HG03095 (cell line): Measurements from ENCODE around the gene RAN.
"Not testable (repeated sequence)": the region's sequence is repeated elsewhere in the genome, so short reads cannot be mapped to it uniquely, and the experiment has no call there.

Experiments used
- ATAC-seq: cut with Tn5 transposase; IDR thresholded peaks from one replicate; pipeline ENCODE4 v1.9.1; 2021; ENCODE audit warnings: moderate library complexity; ENCODE audit not compliant: unreplicated experiment

RAN gene

DNA sequence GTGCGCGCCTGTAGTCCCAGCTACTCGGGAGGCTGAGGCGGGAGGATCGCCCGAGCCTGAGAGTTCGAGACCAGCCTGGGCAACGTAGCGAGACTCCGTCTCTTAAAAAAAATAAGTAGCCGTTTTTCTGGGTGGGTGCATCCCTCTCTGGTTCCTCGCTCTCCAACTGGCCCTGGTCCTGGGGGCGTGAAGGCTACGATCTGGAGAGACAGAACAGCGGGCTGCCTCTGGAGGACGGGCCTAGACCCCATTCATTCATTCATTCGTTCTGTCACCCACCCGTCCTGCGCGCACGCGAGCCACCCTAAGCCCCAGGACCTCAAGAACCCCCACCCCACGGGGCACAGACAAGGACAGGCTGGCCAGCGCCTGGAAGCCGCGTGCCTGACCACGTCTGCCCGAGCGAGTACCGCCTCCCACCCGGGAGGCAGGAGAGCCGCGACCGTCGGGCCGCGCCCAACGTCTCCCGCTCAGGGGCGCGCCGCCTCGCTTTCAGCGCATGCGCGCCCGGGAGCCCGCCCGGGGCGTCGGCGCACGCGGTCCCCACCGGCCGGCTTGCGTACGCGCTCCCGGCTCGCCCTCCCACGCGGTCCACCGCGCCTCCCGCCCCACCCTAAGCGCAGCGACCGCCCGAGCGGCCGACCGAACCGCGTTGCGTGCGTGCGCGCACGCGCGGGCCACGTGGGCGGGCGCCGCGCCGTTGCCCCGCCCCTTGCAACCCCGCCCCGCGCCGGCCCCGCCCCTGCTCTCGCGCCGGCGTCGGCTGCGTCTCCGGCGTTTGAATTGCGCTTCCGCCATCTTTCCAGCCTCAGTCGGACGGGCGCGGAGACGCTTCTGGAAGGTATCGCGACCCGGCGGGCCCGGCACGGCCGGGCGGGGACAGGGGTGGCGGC, at the start of gene RAN:
TSS of gene RAN (plus strand) at position 781 of the 893 bp plus-strand sequence. CDS start 528 bp downstream, outside the sequence.
- ATAC-seq, result peak; percentile 60

DNA sequence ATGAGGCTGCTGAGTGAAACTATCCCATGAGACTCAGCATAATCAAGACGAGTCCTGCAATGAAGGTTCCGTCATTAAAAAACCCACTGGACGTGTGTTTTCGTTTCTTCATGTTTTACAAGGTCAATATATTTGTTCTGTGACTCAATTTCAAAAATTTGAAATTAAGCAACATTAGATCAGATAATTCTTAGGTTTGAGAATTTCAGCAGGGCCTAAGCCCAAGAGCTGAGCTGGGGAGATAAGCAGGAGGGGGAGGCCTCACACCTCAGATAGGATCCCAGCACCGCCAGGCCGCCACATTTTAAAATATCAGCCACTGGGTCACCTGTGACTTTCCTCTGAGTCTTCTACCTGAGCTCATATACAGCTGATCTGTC, 46.1 kb upstream of the RAN start:
- no peak for ATAC-seq

DNA sequence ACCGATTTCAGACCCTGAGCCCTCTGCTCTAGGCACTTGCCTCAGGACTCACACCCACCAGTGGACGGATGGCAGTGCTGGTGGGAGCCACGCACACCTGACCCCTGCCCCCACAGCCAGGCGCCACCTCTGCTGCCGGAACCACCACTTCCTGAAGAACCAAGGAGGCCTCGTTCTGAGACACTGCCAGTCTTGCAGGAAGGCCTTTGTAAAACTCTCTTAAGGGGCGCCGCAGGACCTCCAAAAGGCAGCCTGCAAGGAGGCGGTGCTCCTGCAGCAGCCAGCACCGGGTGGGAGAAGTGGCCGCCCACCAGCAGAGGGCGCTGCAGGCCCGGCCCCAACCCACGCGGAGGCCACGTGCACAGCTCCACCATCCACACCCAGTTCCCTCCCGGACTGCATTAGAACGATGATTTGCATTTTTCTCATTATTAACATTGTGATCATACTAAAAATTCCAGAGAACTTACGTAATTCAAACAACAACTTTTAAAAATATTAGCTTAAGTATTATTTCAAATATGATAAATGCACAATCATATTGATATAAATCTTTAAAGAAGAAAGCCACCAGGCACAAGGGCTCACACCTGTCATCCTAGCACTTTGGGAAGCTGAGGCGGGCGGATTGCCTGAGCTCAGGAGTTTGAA, 45.6 kb upstream of the RAN start:
- no peak for ATAC-seq

DNA sequence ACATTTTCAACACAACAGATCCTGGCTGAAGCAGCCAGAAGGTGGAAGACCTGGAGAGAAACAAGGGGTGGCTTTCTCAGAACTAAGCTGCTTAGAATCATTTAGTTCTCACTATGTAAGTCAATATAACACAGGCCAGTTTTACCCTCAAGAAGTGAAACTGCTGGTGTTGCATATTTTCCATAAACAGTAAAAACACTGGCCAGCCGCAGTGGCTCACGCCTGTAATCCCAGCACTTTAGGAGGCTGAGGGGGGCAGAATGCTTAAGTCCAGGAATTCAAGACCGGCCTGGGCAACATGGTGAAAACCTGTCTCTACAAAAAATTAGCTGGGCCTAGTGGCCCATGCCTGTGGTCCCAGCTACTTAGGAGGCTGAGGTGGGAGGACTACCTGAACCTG, 44.4 kb upstream of the RAN start:
- ATAC-seq, result no peak

DNA sequence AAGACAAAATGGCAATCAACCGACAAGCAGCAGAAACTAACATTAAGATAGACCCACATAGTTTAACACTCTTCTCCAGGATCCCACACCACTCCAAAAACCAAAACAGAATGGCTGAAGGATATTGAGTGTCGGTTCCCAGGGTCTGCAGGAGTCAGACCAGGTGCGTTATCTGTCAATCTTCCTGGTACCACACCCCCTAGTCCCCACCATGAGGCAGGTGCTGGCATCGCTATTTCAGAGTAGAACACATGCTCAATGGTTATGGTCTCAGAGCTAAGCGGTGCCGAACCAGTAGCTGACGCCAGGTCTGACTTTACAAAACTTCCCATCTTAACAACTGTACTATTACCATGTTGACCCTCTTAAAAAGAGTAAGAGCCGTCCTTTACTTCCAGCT, 43.0 kb upstream of the RAN start:
- ATAC-seq, result no peak

DNA sequence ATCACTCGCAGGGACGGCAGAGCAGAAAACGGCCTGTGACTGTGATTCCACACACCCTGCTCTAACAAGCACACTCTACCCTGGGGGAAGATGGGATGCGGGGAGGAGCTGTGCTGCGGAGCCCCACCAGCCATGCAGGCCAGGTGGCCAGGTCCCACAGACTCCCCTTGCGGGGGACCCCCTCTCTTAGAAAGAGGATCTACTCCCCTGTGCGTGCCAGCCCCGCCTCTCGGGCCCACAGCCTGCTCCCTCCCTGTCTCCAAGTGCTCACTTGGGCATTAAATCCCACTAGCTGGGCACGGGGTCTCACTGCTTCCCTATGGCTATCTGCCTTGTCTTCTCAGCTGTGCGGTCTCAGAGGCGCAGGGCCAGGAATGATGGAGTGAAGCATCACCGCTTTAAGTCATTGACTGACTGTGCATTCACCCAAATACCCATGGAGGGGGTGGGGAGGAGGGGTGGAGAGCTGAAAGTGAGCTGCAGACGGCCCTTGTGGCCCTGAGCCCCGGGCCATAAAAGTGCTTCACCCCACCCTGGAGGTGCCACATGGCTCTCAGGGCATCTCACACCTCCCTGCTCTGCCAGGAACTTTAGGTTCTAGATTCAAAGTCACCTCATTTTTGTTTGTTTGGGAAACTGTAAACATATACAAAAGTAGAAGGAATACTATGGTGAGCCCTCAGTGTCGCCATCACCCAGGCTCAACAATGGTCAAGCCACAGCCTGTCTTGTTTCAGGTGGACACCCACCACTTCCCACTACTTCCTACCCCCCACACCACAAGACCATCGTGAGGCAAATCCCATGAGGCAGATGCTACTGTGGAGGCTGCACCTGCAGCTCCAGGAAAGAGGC, 42.2 kb upstream of the RAN start:
- no peak for ATAC-seq

DNA sequence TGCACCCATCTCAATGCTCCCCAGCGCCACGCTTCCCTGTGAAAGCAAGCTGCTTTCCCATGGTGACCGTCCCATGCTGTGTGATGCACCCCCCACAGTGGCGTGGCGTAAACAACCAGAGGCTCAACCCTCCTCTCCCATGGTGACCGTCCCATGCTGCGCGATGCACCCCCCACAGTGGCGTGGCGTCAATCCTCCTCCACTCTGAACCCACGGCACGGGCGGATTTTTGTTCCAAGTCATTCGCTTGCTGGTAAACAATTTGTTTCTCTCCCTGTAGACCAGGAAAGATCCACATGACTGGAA, 41.7 kb upstream of the RAN start:
- no peak for ATAC-seq

DNA sequence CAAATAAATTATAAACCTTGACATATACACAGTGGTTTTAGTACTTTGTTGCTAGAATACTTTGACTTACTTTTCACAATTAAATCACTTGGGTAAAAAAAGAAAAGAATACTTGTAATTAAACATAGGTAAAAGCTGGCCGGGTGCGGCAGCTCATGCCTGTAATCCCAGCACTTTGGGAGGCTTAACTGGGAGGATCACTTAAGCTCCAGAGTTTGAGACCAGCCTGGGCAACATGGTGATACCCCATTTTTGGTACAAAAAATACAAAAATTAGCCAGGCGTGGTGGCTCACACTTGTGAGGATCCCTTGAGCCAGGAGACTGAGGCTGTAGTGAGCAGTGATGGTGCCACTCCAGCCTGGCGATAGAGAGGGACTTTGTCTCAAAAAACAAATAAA, 40.6 kb upstream of the RAN start:
- no peak for ATAC-seq

DNA sequence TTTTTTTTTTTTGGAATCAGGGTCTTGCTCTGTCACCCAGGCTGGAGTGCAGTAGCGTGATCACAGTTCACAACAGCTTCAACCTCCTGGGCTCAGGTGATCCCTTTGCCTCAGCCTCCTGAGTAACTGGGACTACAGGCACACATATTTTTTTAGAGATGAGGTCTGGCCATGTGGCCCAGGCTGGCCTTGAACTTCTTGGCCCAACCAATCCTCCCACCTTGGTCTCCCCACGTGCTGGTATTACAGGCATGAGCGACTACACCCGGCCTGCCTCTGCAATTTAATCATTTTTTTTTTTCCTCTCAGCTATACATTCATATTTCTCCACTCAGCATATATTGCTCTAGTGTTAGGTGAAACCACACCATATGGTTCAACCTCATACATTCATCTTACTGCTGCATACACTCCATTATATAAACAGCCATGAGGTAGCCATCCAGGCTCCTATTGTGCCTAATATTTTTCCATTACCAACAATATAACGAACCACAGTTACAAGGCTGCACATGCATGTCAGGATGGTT, 39.9 kb upstream of the RAN start:
- ATAC-seq, result no peak

DNA sequence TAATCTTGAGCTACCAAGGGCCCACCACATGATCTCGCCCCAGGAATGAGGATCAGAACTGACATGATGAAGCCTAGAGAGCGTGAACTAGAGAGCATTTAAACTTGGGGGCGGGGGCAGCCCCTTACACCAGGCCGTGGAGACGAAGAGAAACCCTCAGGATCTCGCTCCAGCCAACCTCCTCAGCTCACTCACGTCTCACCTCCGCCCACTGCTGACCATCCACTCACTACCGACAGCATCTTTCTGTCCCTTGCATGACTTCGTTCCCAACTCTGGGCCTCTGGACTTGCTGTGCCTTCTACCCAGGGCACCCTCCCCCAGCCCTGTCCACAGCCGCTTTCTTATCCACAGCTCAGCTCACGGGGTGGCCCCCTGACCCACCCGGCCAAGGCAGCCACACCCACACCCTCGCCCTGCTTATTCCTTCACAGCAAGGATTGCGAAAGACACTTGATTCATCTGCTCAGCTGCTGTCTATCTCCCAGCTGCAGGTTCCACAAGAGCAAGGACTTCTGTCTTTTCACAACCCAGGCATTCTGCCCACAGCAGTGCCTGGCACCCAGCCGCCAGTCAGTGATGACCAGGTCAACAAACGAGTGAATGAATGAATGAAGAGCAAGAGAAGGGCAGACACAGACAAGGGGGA, 39.2 kb upstream of the RAN start:
- no peak for ATAC-seq

DNA sequence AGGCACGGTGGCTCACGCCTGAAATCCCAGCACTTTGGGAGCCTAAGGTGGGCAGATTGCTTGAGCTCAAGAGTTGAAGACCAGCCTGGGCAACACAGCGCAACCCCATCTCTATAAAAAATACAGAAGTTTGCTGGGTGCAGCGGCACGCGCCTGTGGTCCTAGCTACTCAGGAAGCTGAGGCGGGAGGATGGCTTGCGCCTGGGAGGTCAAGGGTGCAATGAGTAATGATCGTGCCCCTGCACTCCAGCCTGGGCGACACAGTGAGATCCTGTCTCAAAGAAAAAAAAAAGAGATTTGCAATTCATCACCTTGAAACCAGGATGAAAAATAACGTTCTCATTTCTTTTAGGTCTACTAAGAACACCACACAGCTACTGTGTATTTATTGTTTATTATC, 36.9 kb upstream of the RAN start:
- ATAC-seq, result no peak

DNA sequence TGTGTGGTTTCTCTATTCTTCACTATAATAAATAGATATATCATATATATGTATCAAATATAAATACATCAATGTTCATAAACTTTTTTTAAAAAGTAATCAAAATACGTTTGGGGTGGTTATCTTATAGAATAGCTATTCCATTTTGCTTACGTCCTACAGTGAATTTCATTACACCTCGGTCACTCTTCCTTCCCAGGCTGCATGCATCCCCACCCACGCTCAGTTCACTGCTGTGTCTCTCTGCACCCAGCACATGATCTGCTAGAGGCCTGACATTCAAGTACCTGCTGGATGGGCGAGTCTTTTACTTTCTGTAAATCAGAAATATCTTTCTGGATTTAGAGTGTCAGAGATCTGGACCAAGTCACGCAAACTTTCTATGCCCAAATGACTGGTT, 36.4 kb upstream of the RAN start:
- ATAC-seq, result no peak

DNA sequence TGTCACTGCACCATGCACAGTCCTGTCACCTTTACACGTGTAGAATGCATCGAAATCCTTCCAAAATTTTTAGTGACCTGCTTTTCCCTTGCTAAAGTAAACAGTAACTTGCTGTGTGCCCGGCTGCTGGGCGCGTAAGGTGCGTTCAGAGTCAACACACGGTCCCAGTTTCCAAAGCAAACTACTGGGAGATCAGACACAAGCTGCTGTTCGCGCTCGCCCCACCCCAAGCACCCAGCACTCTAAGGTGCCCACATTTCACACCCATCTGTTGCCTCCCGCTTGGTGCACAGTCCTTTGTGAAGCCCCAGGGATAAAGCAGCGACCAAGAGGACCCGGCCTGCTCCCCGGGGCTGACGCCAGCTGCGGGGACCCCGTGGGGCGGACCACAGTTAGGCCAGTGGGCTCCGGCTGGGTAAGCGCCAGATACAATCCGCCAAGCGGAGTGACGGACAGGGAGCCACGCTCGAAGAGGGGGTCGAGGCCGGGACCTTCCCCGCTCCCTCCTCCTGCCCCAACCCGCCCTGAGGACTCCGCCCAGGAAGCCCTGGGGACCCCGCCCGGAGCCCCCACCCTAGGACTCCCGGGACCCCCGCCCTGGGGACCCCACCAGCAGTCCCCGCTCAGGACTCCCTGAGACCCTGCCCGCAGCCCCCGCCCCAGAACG, 33.4 kb upstream of the RAN start:
- peak; percentile 15 for ATAC-seq

DNA sequence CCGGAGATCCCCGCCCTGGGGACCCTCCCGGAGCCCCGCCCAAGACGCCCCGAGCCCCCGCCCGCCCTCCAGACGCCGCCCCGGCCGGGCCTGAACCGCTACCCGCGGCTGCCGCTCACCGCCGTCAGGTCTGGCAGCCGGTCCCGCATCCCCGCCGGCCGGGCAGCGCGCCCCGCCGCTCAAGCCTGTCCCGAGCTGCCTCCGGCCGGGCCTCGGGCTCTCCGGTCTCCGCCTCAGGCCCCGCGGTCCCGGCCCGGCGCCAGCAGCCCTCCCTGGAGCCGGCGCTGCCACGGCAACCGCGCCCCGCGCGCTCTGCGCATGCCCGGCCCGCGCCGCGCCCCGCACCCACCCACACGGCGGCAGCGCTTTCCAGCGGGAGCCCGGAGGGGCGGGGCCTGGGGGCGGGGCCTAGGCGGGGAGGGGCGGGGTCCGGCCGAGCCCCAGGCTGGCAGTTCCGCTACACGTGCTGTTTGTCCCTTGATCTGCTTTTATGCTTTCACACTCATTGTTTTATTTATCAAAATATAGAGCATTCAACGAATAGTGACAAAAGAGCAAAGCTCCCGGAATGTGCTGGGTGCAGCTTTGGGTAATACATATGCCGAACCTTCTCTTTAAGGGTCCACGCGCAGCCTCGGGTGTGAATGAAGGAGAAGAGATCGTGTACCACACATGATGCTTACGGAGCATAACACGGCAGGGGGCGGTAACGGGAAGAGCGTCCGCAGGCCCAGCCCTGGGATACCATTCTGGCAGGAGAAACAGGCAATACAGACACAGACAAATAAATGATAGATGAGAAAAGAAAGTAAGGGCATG, 32.7 kb upstream of the RAN start, which contains the start of gene STX2:
TSS of gene STX2 (minus strand) at position 300 of the 819 bp plus-strand sequence. CDS start at position 149, 151 bp downstream.
- peak; percentile 91 for ATAC-seq

DNA sequence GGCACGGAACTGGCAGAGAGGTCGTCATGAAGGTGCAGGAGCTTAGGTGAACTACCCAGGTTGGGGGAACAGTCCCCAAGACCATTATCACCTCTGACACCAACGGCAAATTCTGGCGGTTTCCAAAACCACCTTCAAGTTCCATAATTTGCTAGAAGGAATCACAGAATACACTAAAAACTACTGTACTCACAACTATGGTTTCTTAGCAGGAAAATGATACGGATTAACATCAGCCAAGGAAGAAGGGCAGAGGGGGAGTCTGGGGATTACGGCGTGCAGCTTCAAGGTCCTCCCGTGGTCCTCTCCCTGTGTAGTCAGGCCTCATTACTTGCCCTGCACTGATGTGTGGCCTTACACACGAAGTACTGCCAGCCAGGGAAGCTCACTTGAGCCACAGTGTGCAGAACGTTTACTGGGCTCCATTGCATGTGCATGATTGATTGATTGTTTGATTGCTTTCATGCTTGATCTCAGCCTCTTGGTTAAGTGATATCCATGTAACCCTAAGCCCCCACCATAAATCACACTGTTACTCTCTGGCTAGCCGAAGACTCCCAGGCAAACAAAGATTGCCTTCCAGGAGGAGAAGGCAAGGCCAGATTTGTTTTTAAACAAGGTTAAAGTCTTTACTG, 32.0 kb upstream of the RAN start:
- no peak for ATAC-seq

DNA sequence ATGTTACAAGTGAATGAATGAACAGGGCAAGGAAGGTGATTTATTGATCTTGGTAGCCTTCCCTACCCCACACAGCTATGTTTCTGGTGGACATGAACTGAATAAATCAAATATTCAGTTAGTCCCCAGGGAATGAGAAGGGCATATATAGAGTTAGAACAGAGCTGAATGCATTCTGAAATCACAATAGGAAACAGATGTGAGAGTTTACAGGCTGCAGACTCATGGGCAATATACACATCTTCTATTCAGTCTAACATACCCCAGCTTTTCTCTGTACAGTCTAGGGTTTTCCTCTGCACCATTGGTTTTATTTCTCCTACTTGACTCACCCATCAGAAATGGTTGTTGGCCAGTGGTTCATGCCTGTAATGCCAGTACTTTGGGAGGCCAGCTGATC, 25.5 kb upstream of the RAN start:
- no peak for ATAC-seq

DNA sequence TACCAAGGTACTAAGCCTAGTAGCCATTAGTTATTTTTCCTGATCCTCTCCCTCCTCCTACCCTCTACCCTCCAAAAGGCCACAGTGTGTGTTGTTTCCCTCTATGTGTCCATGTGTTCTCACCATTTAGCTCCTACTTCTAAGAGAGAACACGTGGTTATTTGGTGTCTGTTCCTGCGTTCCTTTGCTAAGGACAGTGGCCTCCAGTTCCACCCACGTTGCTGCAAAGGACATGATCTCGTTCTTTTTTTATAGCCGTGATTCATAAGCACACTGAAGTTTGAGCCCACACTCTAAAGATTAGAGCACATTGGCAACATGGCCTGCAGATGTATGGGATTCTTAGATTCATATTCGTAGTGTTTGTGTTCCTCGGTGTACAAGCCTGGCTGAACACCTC, 24.8 kb upstream of the RAN start:
- no peak for ATAC-seq

DNA sequence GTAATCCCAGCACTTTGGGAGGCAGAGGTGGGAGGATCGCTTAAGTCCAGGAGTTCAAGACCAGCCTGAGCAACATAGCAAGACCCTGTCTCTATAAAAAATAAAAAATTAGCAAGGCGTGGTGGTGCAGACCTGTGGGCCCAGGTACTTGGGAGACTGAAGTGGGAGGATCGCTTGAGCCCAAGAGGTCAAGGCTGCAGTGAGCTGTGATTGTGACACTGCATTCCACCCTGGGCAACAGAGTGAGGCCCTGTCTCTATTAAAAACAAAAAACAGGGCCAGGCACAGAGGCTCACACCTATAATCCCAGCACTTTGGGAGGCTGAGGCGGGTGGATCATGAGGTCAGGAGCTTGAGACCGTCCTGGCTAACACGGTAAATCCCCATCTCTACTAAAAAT, 23.8 kb upstream of the RAN start:
- not testable (repeated sequence) for ATAC-seq

DNA sequence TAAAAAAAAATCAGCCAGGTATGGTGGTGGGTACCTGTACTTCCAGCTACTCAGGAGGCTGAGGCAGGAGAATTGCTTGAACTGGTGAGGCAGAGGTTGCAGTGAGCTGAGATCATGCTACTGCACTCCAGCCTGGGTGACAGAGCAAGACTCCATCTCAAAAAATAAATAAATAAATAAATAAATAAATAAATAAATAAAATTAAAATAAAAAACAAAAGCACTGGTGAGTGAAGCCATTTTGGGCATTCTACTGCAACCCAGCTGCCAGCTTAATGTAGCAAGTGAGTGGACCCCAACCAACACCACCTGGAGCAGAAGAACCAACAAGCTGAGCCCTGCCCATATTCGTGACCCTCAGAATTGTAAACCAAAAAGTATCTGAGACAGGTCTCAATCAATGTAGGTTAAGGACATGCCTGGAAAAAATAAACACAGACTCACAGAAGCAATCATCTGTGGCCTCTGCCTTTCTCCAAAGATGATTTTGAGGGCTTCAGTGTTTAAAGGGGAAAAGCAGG, 23.0 kb upstream of the RAN start:
- not testable (repeated sequence) for ATAC-seq
